Measurements from ENCODE around the gene PFKL. TPM values are rescaled to one million over a fixed set of nuclear protein-coding genes. Genes with fewer than 3 reads are reported as not detected.

The PFKL gene
- total RNA-seq, 1 experiment from 2014 or later = 134 TPM

GRCh38 chr21:44297525-44298290 lies 2.1 kb upstream of the PFKL start:
- POLR2A ChIA-PET = interaction anchor here (0.6 kb wide), 1 partner anchor 27 kb away, joined by 4 read pairs; no protein-coding TSS in a partner anchor
- peak; percentile 63 for ATAC-seq
- H3K4me3 Mint-ChIP-seq = no peak overlapping the region
- no peaks in the 10 kb centered on the region for H3K36me3 Mint-ChIP-seq
- TF ChIP-seq GABPB1 (CRISPR knock-in tag; IDR thresholded peaks at IDR 0.05) = no peak
- peak; percentile 76; the same call in 1 of the 2 replicates for TF ChIP-seq FOXK1 (CRISPR knock-in tag; IDR thresholded peaks at IDR 0.05)
- peak; percentile 31; the same call in 1 of the 2 replicates for TF ChIP-seq SP1 (CRISPR knock-in tag; conservative IDR thresholded peaks at IDR 0.05)
- TF ChIP-seq GTF2I (CRISPR knock-in tag; conservative IDR thresholded peaks at IDR 0.05) = no peak
- TF ChIP-seq IRF2 (CRISPR knock-in tag; IDR thresholded peaks at IDR 0.05; ENCODE audit: borderline replicate concordance, low read depth) = no peak
- TF ChIP-seq RORB (CRISPR knock-in tag; IDR thresholded peaks at IDR 0.05) = no peak
- peak; percentile 51 for TF ChIP-seq CTCF (IDR thresholded peaks at IDR 0.05)
- peaks cover 20% of the 10 kb centered on the region for H3K4me1 Mint-ChIP-seq
- H3K27ac Mint-ChIP-seq = no peak overlapping the region
- no peaks in the 10 kb centered on the region for H3K9me3 Mint-ChIP-seq
- peaks cover 11% of the 10 kb centered on the region for H3K27me3 Mint-ChIP-seq (ENCODE audit: low read depth)
- CTCF ChIA-PET = interaction anchor here (0.7 to 2.7 kb wide), 24 partner anchors 10 to 569 kb away, joined by 3 to 22 read pairs (median 5); partner anchors contain the start of genes DNMT3L and LRRC3
- DNase-seq (ENCODE audit: low spot score) = peak; percentile 88

DNA sequence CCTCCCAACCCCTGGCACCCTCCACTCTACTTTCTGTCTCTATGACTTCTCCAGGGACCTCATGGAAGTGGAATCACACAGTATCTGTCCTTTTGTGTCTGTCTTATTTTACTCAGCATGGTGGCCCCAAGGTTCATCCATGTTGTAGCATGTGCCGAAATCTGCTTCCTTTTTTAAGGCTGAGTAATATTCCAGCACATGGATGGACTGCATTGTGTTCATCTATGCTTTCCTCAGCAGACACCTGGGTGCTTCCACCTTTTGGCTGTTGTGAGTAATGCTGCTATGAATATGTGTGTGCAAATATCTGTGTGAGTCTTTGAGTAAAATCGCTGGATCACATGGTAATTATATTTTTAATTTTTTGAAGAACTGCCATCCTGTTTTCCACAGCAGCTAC lies 1.6 kb upstream of the PFKL start:
- H3K4me3 Mint-ChIP-seq = no peak overlapping the region
- ChIA-PET CTCF (interaction anchor here (0.7 to 2.7 kb wide), 23 partner anchors 9 to 570 kb away, joined by 3 to 22 read pairs (median 5); partner anchors contain the start of genes DNMT3L and LRRC3), POLR2A (interaction anchor here (0.6 kb wide), 1 partner anchor 28 kb away, joined by 4 read pairs; no protein-coding TSS in a partner anchor)
- H3K27me3 Mint-ChIP-seq (ENCODE audit: low read depth) = peaks cover 11% of the 10 kb centered on the region
- TF ChIP-seq ZNF396 (CRISPR knock-in tag; IDR thresholded peaks at IDR 0.05; ENCODE audit: borderline replicate concordance) (no peak), ZNF219 (CRISPR knock-in tag; IDR thresholded peaks at IDR 0.05; ENCODE audit: borderline replicate concordance) (no peak), ZNF671 (CRISPR knock-in tag; IDR thresholded peaks at IDR 0.05) (no peak), IRF1 (CRISPR knock-in tag; IDR thresholded peaks at IDR 0.05) (no peak)
- H3K9me3 Mint-ChIP-seq = no peaks in the 10 kb centered on the region
- no peak for DNase-seq (ENCODE audit: low spot score)
- no peak overlapping the region for H3K27ac Mint-ChIP-seq
- no peaks in the 10 kb centered on the region for H3K36me3 Mint-ChIP-seq
- peaks cover 23% of the 10 kb centered on the region for H3K4me1 Mint-ChIP-seq
- no peak for ATAC-seq

DNA sequence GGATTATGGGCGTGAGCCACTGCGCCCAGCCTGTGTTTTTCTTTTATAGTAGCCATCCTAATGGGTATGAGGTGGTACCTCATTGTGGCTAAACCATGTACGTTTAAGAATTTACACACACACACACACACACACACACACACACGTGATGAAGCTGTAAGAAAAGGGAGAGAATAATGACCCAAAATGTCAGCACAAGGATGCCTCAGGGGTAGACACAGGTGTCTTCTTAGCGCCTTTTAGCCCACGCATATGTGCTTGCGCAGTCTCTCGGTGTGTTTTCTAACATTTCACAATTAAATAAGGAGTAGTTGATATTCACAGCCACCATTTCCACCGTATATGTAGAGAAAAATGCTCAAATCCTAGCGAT lies 782 bp upstream of the PFKL start:
- H3K27ac Mint-ChIP-seq = peak overlapping the region; percentile 70

More for the DNA sequence above, 782 bp upstream of the PFKL start:
- no peaks in the 10 kb centered on the region for H3K36me3 Mint-ChIP-seq
- DNase-seq (ENCODE audit: low spot score) (no peak), ATAC-seq (no peak)
- ChIA-PET CTCF (interaction anchor here (0.5 to 2.7 kb wide), 4 partner anchors 12 to 457 kb away, joined by 3 to 22 read pairs (median 4); no protein-coding TSS in a partner anchor), POLR2A (no interaction called here)
- peaks cover 28% of the 10 kb centered on the region for H3K4me1 Mint-ChIP-seq
- H3K9me3 Mint-ChIP-seq = no peaks in the 10 kb centered on the region
- H3K4me3 Mint-ChIP-seq = peak overlapping the region; percentile 80
- no peak for TF ChIP-seq TP53 (CRISPR knock-in tag; IDR thresholded peaks at IDR 0.05)
- TF ChIP-seq, protein P1, sequence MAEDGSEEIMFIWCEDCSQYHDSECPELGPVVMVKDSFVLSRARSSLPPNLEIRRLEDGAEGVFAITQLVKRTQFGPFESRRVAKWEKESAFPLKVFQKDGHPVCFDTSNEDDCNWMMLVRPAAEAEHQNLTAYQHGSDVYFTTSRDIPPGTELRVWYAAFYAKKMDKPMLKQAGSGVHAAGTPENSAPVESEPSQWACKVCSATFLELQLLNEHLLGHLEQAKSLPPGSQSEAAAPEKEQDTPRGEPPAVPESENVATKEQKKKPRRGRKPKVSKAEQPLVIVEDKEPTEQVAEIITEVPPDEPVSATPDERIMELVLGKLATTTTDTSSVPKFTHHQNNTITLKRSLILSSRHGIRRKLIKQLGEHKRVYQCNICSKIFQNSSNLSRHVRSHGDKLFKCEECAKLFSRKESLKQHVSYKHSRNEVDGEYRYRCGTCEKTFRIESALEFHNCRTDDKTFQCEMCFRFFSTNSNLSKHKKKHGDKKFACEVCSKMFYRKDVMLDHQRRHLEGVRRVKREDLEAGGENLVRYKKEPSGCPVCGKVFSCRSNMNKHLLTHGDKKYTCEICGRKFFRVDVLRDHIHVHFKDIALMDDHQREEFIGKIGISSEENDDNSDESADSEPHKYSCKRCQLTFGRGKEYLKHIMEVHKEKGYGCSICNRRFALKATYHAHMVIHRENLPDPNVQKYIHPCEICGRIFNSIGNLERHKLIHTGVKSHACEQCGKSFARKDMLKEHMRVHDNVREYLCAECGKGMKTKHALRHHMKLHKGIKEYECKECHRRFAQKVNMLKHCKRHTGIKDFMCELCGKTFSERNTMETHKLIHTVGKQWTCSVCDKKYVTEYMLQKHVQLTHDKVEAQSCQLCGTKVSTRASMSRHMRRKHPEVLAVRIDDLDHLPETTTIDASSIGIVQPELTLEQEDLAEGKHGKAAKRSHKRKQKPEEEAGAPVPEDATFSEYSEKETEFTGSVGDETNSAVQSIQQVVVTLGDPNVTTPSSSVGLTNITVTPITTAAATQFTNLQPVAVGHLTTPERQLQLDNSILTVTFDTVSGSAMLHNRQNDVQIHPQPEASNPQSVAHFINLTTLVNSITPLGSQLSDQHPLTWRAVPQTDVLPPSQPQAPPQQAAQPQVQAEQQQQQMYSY (CRISPR knock-in tag; IDR thresholded peaks at IDR 0.05) = no peak
- H3K27me3 Mint-ChIP-seq (ENCODE audit: low read depth) = peaks cover 11% of the 10 kb centered on the region

Data from WTC11 (cell line).